Thyroid gland (tissue), 4 donors: ENCODE measurements around the gene ZBBX. TPM values are rescaled to one million over a fixed set of nuclear protein-coding genes. Genes with fewer than 3 reads are reported as not detected.

ENCODE experiments used
- DNase-seq, 2 donors: peaks; one replicate each; pipeline ENCODE4 v3.0.0-alpha.2; 2019
- H3K27ac ChIP-seq, 3 donors: fragments of 200-600 bp; sonication (generic); 1 replicate in 2 of 3; 2 replicates in 1 of 3; pipeline ENCODE4 v1.5.1; 2016 to 2019; ENCODE audit warnings: mild to moderate bottlenecking in 1 of 3, moderate library complexity in 1 of 3
- H3K27me3 ChIP-seq: fragments of 200-600 bp; sonication (generic); one replicate; pipeline ENCODE4 v1.5.1; 2019
- H3K36me3 ChIP-seq, 2 donors: fragments of 200-600 bp; sonication (generic); one replicate each; pipeline ENCODE4 v1.5.1; 2016 to 2019
- H3K4me1 ChIP-seq, 2 donors: fragments of 200-600 bp; sonication (generic); one replicate each; pipeline ENCODE4 v1.5.1; 2017 to 2019
- H3K4me3 ChIP-seq, 3 donors: fragments of 200-600 bp; sonication (generic); replicated peaks in 1 of 3; 1 replicate in 2 of 3; 2 replicates in 1 of 3; pipeline ENCODE4 v1.5.1; 2016; ENCODE audit warnings: mild to moderate bottlenecking in 1 of 3
- H3K9me3 ChIP-seq: fragments of 200-600 bp; sonication (generic); one replicate; pipeline ENCODE4 v1.5.1; 2017
- POLR2A ChIP-seq, 2 donors: fragments of 450-650 bp; IDR thresholded peaks; one replicate each; pipeline ENCODE4 v1.6.1; 2017; ENCODE audit warnings: antibody characterized with exemption in 2 of 2, mild to moderate bottlenecking in 2 of 2, moderate library complexity in 1 of 2
- WGBS, 2 donors: methylation state at CpG; one replicate each; pipeline ENCODE4 v1.1.5; 2017; 5-methylcytosine and 5-hydroxymethylcytosine counted together
- intact Hi-C: fragments of 100-400 bp; cut with DNase I; formaldehyde crosslinking; loops from one replicate; pipeline ENCODE4 v1.15.1; 2023
- total RNA-seq, 4 donors: library from RNA; depleted of rRNA; stranded (reverse); fragments of >200 nt; gene quantifications; one replicate each; pipeline ENCODE4 v1.2.3, GENCODE V29; 2016
- TF ChIP-seq, protein P1 (sequence below), 6 experiments: fragments of 200-600 bp in 3 of 6; fragments of 450-650 bp in 3 of 6; sonication (generic) in 3 of 6; IDR thresholded peaks; one replicate each; pipeline ENCODE4 v1.5.1; 2016 to 2019; ENCODE audit warnings: antibody characterized with exemption in 6 of 6, mild to moderate bottlenecking in 2 of 6, inconsistent platforms in 1 of 6, moderate library complexity in 1 of 6

Gene ZBBX
- total RNA-seq, 4 donors from 2014 or later: not detected

DNA sequence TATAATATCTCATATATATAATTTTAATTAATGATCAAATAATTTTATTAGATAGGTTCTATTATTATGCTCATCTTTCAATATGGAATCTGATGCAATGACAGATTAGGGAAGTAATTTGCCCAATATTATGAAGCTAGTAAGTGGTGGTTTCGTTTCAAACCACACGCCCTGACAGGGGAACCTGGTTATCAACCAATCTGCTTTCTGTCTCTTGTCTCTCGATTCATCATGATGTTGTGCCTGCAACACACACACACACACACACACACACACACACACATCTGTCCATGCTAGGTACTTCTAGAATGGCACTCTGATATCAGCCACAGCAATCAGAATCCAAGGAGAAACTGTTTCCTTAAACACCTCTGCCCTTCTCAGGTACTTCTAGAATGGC is 128.4 kb downstream of the ZBBX start:
- H3K27ac ChIP-seq: no peak overlapping the region
- intact Hi-C loops: no loop called here
- H3K9me3 ChIP-seq: no peaks in the 10 kb centered on the region
- no peaks in the 10 kb centered on the region for H3K36me3 ChIP-seq
- H3K27me3 ChIP-seq: no peaks in the 10 kb centered on the region
- 83 to 86% methylated on average over 3 of the region's 3 CpGs for WGBS, 2 donors
- no peak overlapping the region for H3K4me3 ChIP-seq
- TF ChIP-seq, protein P1, sequence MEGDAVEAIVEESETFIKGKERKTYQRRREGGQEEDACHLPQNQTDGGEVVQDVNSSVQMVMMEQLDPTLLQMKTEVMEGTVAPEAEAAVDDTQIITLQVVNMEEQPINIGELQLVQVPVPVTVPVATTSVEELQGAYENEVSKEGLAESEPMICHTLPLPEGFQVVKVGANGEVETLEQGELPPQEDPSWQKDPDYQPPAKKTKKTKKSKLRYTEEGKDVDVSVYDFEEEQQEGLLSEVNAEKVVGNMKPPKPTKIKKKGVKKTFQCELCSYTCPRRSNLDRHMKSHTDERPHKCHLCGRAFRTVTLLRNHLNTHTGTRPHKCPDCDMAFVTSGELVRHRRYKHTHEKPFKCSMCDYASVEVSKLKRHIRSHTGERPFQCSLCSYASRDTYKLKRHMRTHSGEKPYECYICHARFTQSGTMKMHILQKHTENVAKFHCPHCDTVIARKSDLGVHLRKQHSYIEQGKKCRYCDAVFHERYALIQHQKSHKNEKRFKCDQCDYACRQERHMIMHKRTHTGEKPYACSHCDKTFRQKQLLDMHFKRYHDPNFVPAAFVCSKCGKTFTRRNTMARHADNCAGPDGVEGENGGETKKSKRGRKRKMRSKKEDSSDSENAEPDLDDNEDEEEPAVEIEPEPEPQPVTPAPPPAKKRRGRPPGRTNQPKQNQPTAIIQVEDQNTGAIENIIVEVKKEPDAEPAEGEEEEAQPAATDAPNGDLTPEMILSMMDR (IDR thresholded peaks at IDR 0.05): no peak
- no peak for TF ChIP-seq POLR2A (IDR thresholded peaks at IDR 0.05)
- no peak for DNase-seq
- H3K4me1 ChIP-seq: no peaks in the 10 kb centered on the region

DNA sequence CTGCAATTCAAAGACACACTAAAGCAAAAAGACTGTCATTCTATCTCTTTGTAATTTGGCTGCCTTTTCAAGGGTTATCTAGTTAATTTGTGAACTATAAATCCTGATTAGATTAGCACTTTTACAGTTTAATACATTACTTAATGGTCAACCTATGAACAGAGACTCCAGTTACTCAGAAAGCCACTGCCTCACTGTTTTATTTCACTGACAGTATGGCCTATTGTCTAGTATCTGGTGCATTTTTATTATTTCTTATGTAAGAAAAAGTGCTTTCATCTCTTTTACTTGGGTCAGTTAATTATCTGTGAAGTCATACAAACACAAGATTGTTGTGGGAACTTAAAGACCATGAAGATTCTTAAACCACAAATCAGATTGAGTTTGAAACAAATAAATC is 133.8 kb downstream of the ZBBX start:
- H3K36me3 ChIP-seq: no peaks in the 10 kb centered on the region

DNA sequence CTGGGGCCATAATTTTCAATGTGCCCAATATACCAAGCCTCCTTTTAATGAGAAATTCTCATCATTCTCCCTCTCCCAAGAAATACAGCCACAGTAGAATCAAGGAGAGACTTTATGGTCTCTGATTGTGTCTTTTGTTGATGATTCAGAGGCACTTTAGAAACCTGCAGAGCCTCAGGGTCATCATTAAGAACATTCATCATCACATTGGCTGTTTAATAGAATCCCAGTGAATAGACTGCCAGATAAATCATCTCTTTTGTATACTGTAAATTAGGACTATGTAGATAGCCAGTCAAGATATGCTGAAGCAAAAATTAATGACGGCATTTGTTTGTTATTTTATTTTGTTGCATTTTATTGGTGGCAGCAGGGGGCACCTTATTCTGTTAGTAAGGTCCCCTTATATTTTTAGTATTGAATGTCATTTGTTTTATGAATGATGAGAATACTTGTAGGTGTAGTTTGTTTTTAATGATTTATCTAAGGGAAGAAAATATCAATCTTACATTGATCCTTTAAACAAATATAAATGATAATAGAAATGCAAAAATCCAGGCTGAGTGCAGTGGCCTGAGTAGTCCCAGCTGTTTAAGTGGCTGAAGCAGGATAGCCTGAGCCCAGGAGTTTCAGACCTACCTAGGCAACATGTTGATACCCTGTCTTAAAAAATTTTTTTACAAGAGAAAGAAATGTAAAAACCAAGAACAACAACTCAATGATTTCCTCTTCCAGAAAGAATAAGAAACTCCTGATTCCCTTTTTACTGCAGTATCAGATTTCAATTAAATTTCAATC is 138.8 kb downstream of the ZBBX start:
- no peak overlapping the region for H3K4me3 ChIP-seq
- no peak for DNase-seq
- H3K4me1 ChIP-seq: no peaks in the 10 kb centered on the region
- H3K9me3 ChIP-seq: no peaks in the 10 kb centered on the region
- H3K27ac ChIP-seq: no peak overlapping the region
- H3K36me3 ChIP-seq: no peaks in the 10 kb centered on the region
- H3K27me3 ChIP-seq: no peaks in the 10 kb centered on the region
- TF ChIP-seq, protein P1 (IDR thresholded peaks at IDR 0.05): no peak
- TF ChIP-seq POLR2A (IDR thresholded peaks at IDR 0.05): no peak
- WGBS, 2 donors: 81 to 94% methylated on average over 1 of the region's 1 CpG
- intact Hi-C loops: no loop called here

More for the DNA sequence above, 133.8 kb downstream of the ZBBX start:
- Histone ChIP-seq H3K4me1 (no peaks in the 10 kb centered on the region), H3K27ac (no peak overlapping the region), H3K27me3 (no peaks in the 10 kb centered on the region), H3K9me3 (no peaks in the 10 kb centered on the region), H3K4me3 (no peak overlapping the region)
- no peak for DNase-seq
- intact Hi-C loops: no loop called here
- TF ChIP-seq, protein P1 (IDR thresholded peaks at IDR 0.05): no peak
- TF ChIP-seq POLR2A (IDR thresholded peaks at IDR 0.05): no peak

DNA sequence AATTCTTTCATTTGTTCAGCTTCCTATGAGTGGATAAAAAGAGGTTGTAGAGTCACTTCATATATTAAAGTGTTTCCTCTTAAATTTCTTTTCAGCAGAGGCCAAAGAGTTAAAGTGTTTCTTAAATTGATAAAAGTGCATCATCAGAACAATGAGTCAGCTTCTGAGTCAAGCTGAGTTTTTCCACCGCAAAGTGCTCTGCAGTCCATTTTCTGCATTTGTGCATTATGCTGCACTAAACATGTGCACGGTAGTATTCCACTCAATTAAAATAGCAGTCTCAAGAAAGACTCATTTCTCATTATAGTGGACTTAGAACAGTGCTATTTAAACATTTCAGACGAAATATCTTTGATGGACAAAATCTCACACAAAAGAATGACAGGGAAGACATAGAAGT is 152.0 kb downstream of the ZBBX start:
- DNase-seq: no peak
- Histone ChIP-seq H3K9me3 (no peaks in the 10 kb centered on the region), H3K4me1 (no peaks in the 10 kb centered on the region), H3K36me3 (no peaks in the 10 kb centered on the region), H3K27me3 (no peaks in the 10 kb centered on the region), H3K27ac (no peak overlapping the region), H3K4me3 (no peak overlapping the region)
- intact Hi-C loops: no loop called here
- TF ChIP-seq, protein P1 (IDR thresholded peaks at IDR 0.05): no peak
- TF ChIP-seq POLR2A (IDR thresholded peaks at IDR 0.05): no peak
- WGBS, 2 donors: 39 to 52% methylated on average over 3 of the region's 3 CpGs

DNA sequence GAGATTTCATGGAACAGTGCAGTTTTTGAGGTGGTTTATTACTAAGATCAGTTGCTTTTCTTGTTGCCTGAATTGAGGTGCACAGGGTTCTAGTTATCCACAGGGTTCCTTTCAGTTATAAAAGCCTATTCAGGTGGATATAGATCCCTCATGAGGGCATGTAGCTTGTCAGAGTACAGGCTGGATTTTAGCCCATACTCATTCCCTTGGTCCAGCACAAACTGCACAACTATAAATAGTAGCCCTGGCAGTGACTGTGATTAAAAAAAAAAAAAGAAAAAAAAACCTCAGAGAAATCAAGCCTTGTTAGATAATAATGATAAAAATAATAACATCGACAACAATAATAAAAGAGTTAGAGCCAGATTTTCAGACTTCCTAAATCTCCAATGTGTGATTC is 154.3 kb downstream of the ZBBX start:
- Histone ChIP-seq H3K4me3 (no peak overlapping the region), H3K36me3 (no peaks in the 10 kb centered on the region), H3K27me3 (no peaks in the 10 kb centered on the region), H3K4me1 (no peaks in the 10 kb centered on the region), H3K27ac (no peak overlapping the region), H3K9me3 (no peaks in the 10 kb centered on the region)
- 79 to 81% methylated on average over 1 of the region's 1 CpG for WGBS, 2 donors
- TF ChIP-seq, protein P1 (IDR thresholded peaks at IDR 0.05): no peak
- no peak for TF ChIP-seq POLR2A (IDR thresholded peaks at IDR 0.05)
- intact Hi-C loops: no loop called here
- no peak for DNase-seq
